Heart right ventricle (tissue), 16 donors: ENCODE results near the gene FRAT2. TPM values are rescaled to one million over a fixed set of nuclear protein-coding genes. Genes with fewer than 3 reads are reported as not detected.

Experiments
- ATAC-seq, 8 donors: fragments of 200-7000 bp; cut with Tn5 transposase; one replicate each; pipeline ENCODE4 v1.9.1; 2020; ENCODE audit warnings: mild to moderate bottlenecking in 8 of 8, moderate library complexity in 8 of 8, moderate number of reproducible peaks in 1 of 8
- DNase-seq, 2 donors: peaks; one replicate each; pipeline ENCODE4 v3.0.0-alpha.2; 2020
- H3K27ac ChIP-seq, 10 donors: fragments of 200-600 bp; sonication (generic) in 2 of 10; one replicate each; pipeline versions ENCODE4 v1.5.0 to v1.8.0; 2020 to 2022; ENCODE audit warnings: mild to moderate bottlenecking in 3 of 10
- H3K27me3 ChIP-seq, 7 donors: fragments of 200-600 bp; one replicate each; pipeline ENCODE4 v1.8.0; 2021 to 2022; ENCODE audit warnings: mild to moderate bottlenecking in 2 of 7
- H3K36me3 ChIP-seq, 9 donors: fragments of 200-600 bp; sonication (generic) in 1 of 9; one replicate each; pipeline versions ENCODE4 v1.5.0 to v1.8.0; 2020 to 2022; ENCODE audit warnings: mild to moderate bottlenecking in 2 of 9
- H3K4me1 ChIP-seq, 9 donors: fragments of 200-600 bp; sonication (generic) in 1 of 9; one replicate each; pipeline versions ENCODE4 v1.5.0 to v1.8.0; 2020 to 2022; ENCODE audit warnings: mild to moderate bottlenecking in 4 of 9
- H3K4me3 ChIP-seq, 10 donors: fragments of 200-600 bp; sonication (generic) in 2 of 10; one replicate each; pipeline versions ENCODE4 v1.5.0 to v1.8.0; 2020 to 2022; ENCODE audit warnings: mild to moderate bottlenecking in 7 of 10, moderate library complexity in 2 of 10
- H3K9me3 ChIP-seq, 11 donors: fragments of 200-600 bp in 10 of 11; sonication (generic) in 2 of 11; one replicate each; pipeline versions ENCODE4 v1.5.0 to v1.8.0; 2013 to 2022; ENCODE audit warnings: mild to moderate bottlenecking in 2 of 11, control low read depth in 1 of 11, moderate library complexity in 1 of 11
- WGBS, 2 donors: extraction: QIAGEN DNeasy Blood & Tissue Kit; methylation state at CpG; one replicate each; pipeline ENCODE4 v1.1.7; 2013; ENCODE audit warnings: inconsistent platforms in 1 of 2; 5-methylcytosine and 5-hydroxymethylcytosine counted together
- intact Hi-C, 10 donors: fragments of 100-400 bp; cut with DNase I; formaldehyde crosslinking; loops; one replicate each; pipeline versions ENCODE4 v1.11.1 to v1.14.2; 2022
- polyA plus RNA-seq, 2 donors: library from polyadenylated mRNA; stranded (reverse); fragments of 200-250 nt; gene quantifications; one replicate each; pipeline ENCODE4 v1.2.3, GENCODE V29; 2013
- total RNA-seq, 10 donors: library from RNA; stranded (reverse); fragmentation: NEBNext Ultra II Directional in 3 of 10; extraction: Animal tissue kit (Norgen Biotek cat#: 25700) in 3 of 10; gene quantifications; one replicate each; pipeline versions ENCODE4 v1.2.1 to v1.2.4, GENCODE V29; 2021 to 2023
- TF ChIP-seq, protein P1 (sequence below), 9 donors: fragments of 200-600 bp; sonication (generic) in 2 of 9; IDR thresholded peaks; one replicate each; pipeline versions ENCODE4 v1.5.0 to v1.8.0; 2021 to 2022; ENCODE audit warnings: antibody characterized with exemption in 9 of 9, mild to moderate bottlenecking in 5 of 9, moderate library complexity in 1 of 9
- donor health status: Arrhythmogenic right ventricular cardiomyopathy.
- donor health status: ischemic (EF 13 %, LVEDD 7.1; RV severe dilation, severe dysfunction).
- donor health status: healthy with polysubstance abuse.
- donor health status: DM: no; HTN: yes; CAD: no.
- donor health status: DM: no; HTN: no; CAD: no.
- donor health status: ischemic (EF 25% LVEDD 6.9; RV normal size, moderate dysfunction).
- donor health status: ischemic (EF 25% LVEDD 5.7; RV mildly dilated, moderate dysfunction).
- donor health status: healthy.
- donor health status: DM: yes; HTN: yes; CAD: no.
- donor health status: Ischemic cardiomyopathy.
- donor health status: ischemic (EF 35%, LVEDD 5.7; RV mildly dilated, moderate dysfunction).
- donor health status: nonischemic (EF 11% LVEDD 7.7; RV severe dilation, severe dysfunction).
- donor health status: DM: yes; HTN: yes; CAD: no.
- donor health status: PGD.
- donor health status: ischemic (EF 29% LVEDD 5.4; RV normal size, mild dysfunction).
- donor health status: nonischemic (EF 23%, LVEDD 6.1; RV moderate dilation, normal function).

Gene FRAT2
- total and polyA plus RNA-seq, 12 donors = 2.9 to 11.0 (median 5.1) TPM

DNA sequence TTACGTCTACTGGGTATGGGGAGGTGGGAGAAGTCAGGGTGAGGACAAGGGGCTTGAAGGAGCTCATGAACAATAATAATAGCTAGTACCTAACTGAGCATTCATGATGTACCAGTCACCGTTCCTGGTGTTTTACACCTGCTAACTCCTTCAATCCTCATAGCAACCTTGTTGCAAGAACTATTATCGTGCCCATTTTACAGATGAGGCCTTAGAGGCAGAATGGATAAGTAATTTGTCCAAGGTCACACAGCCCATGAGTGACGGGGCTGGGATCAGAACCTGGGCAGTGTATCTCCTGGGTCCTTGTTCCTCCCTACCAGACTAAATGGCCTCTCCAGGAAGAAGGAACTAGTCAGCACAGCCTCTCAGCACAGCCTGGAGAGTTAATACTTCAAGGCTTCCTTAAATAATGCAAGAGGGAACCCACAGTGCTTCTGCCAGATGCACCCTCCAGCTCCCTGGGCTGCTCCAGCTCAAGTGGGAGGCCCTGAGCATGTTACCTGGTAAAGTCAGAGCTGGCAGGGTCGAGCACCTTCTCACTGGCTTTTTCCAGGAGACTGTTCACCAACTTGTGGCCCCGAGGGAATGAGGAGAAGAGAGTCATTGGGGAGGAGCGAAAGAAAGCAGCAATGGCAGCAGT is 37.8 kb upstream of the FRAT2 start:
- no peak for DNase-seq
- TF ChIP-seq, protein P1, sequence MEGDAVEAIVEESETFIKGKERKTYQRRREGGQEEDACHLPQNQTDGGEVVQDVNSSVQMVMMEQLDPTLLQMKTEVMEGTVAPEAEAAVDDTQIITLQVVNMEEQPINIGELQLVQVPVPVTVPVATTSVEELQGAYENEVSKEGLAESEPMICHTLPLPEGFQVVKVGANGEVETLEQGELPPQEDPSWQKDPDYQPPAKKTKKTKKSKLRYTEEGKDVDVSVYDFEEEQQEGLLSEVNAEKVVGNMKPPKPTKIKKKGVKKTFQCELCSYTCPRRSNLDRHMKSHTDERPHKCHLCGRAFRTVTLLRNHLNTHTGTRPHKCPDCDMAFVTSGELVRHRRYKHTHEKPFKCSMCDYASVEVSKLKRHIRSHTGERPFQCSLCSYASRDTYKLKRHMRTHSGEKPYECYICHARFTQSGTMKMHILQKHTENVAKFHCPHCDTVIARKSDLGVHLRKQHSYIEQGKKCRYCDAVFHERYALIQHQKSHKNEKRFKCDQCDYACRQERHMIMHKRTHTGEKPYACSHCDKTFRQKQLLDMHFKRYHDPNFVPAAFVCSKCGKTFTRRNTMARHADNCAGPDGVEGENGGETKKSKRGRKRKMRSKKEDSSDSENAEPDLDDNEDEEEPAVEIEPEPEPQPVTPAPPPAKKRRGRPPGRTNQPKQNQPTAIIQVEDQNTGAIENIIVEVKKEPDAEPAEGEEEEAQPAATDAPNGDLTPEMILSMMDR (IDR thresholded peaks at IDR 0.05) = no peak

DNA sequence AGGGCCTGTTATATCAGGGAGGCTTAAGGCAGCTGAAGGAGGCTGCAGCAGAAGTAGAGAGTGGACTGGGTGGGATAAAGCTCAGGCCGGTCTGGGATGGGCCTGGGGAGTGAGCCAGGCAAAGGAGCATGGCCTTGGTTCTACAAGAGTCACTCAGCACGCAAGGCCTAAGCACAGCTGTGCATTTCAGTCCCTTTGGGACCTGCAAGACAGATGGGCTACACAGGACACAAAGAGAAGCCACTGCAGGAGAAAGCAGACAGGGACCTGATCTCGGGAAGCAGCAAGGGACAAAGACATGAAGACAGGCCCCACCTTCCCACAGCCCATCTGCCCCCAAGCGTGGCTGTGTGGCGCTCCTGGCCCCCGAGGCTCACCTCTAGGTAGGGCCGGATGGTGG is 37.2 kb upstream of the FRAT2 start:
- DNase-seq = no peak
- H3K9me3 ChIP-seq = no peaks in the 10 kb centered on the region
- 87 to 91% methylated on average over 7 of the region's 7 CpGs for WGBS, 2 donors
- H3K27me3 ChIP-seq = no peaks in the 10 kb centered on the region
- H3K4me1 ChIP-seq = peaks cover 0 to 32% (median 0%) of the 10 kb centered on the region in 9 donors
- peak in 3 of 8 donors; percentile 16 to 56 (median 39) for ATAC-seq
- H3K4me3 ChIP-seq = no peak overlapping the region
- H3K27ac ChIP-seq = no peak overlapping the region
- intact Hi-C loops = no loop called here
- peaks cover 0 to 97% (median 51%) of the 10 kb centered on the region in 9 donors for H3K36me3 ChIP-seq
- TF ChIP-seq, protein P1 (IDR thresholded peaks at IDR 0.05) = no peak

More for the DNA sequence above, 37.8 kb upstream of the FRAT2 start:
- Histone ChIP-seq H3K4me1 (peaks cover 0 to 25% (median 0%) of the 10 kb centered on the region in 9 donors), H3K27me3 (no peaks in the 10 kb centered on the region), H3K9me3 (no peaks in the 10 kb centered on the region), H3K27ac (peak overlapping the region in 1 of 10 donors; percentile 56), H3K36me3 (peaks cover 0 to 97% (median 55%) of the 10 kb centered on the region in 9 donors), H3K4me3 (no peak overlapping the region)
- peak in 1 of 8 donors; percentile 31 for ATAC-seq
- intact Hi-C loops = no loop called here
- WGBS, 2 donors = 95 to 96% methylated on average over 7 of the region's 7 CpGs

DNA sequence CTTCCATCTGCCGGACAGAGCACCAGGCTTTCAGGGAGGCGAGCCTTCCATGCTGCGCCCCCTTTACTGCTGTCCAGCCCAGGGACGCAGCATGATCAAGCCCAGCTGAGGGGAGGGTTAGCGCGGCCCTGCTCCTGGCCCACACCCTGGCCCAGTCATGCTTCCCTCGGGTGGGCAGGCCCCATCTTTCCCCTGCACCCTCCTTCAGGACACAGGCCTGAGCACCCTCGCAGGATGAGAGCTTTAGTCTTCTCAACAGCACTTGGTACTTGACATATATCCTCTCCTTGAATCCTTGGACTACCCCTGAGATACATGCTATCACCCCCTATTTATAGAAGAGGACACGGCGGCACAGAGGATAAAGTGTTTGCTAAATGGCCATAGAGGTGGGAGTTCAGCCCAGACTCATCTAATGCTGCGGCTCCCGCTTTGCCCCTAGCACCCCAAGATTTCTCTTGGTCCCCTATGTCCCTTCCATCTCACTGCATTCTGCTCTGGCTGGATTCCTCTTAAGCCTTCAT is 32.7 kb upstream of the FRAT2 start:
- peak in 2 of 8 donors; percentile 11 to 37 for ATAC-seq
- no peaks in the 10 kb centered on the region for H3K27me3 ChIP-seq
- TF ChIP-seq, protein P1 (IDR thresholded peaks at IDR 0.05) = no peak
- H3K4me3 ChIP-seq = no peak overlapping the region
- peaks cover 0 to 46% (median 0%) of the 10 kb centered on the region in 9 donors for H3K4me1 ChIP-seq
- no peak for DNase-seq
- H3K36me3 ChIP-seq = peaks cover 0 to 99% (median 56%) of the 10 kb centered on the region in 9 donors
- intact Hi-C loops = no loop called here
- H3K27ac ChIP-seq = peak overlapping the region in 1 of 10 donors; percentile 92
- 90% methylated on average over 12 of the region's 12 CpGs for WGBS, 2 donors
- no peaks in the 10 kb centered on the region for H3K9me3 ChIP-seq

DNA sequence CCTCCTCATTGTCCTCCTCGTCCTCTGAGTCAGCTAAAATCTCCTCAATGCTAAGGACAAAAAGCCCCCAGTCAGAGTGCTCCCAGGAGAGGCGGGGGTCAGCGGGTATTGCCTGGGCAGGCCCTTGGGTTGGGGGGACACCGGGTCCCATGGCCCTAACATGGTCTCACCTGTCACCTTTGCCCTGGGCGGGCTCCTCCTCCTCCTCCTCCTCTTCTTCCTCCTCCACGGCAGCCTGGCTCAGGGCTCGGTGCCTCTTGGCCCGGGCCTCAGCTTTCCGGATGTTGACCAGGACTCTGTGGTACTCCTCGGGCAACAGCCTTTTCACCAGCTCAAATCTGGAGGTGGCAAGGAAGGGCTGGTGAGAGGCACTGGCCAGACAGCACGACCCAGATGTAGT is 32.0 kb upstream of the FRAT2 start:
- H3K9me3 ChIP-seq = no peaks in the 10 kb centered on the region
- 93% methylated on average over 11 of the region's 11 CpGs for WGBS, 2 donors
- H3K4me3 ChIP-seq = no peak overlapping the region
- H3K36me3 ChIP-seq = peaks cover 0 to 96% (median 51%) of the 10 kb centered on the region in 9 donors
- ATAC-seq = no peak
- TF ChIP-seq, protein P1 (IDR thresholded peaks at IDR 0.05) = no peak
- intact Hi-C loops = no loop called here
- DNase-seq = no peak
- no peaks in the 10 kb centered on the region for H3K27me3 ChIP-seq
- peak overlapping the region in 2 of 10 donors; percentile 48 to 92 for H3K27ac ChIP-seq
- H3K4me1 ChIP-seq = peaks cover 0 to 43% (median 0%) of the 10 kb centered on the region in 9 donors
